ENCODE results near the gene MS4A5. TPM values are rescaled to one million over a fixed set of nuclear protein-coding genes. Genes with fewer than 3 reads are reported as not detected.
"Not testable (repeated sequence)": the region's sequence is repeated elsewhere in the genome, so short reads cannot be mapped to it uniquely, and the experiment has no call there.

Gene MS4A5, protein sequence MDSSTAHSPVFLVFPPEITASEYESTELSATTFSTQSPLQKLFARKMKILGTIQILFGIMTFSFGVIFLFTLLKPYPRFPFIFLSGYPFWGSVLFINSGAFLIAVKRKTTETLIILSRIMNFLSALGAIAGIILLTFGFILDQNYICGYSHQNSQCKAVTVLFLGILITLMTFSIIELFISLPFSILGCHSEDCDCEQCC
- total RNA-seq = not detected in 2 replicates

DNA sequence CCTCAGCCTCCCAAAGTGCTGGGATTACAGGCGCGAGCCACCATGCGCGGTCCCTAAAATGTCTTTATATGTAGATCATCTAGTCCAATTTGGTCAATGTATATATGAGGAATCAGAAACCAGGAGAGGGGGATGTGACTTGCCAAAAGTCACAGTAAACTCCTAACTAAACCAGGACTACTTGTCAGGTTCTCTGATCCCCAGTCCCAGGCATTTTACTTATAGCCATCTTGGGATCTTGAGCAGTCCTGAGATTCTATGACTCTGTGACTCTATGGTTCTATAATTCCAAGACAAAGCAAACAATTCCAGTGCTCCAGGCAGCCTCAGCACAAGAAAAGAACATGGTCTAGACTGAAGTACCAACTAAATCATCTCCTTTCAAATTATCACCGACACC lies at the start of gene MS4A5:
MS4A5 (plus strand) TSS at position 301 of the 400 bp plus-strand sequence. CDS start 103 bp downstream, outside the sequence.
- intact Hi-C loops (cut with micrococcal nuclease) = no loop called here

DNA sequence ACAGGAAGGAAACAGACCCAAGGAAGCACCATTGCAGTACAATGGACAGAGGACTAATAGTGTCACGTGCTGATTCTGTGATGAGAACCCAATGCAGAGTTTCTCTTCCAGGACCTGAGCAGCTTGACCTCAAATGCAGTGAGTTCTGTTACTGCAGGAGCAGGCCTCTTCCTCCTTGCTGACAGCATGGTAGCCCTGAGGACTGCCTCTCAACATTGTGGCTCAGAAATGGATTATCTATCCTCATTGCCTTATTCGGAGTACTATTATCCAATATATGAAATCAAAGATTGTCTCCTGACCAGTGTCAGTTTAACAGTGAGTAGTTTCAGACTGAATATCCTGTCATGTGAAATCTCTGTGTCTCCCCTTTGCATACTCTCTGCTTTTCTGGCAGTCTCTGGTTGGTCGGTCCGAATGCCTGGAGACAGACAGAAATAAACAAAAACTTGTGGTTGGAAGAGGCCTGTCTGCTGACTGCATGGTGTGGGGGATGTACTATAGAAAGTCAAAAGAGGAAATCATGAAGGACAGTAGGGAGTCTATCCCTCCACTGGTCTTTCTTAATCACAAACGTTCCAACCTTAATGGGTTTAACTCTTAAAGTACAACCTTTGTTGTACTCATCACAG lies 40.0 kb upstream of the MS4A5 start:
- intact Hi-C loops (cut with micrococcal nuclease) = no loop called here

DNA sequence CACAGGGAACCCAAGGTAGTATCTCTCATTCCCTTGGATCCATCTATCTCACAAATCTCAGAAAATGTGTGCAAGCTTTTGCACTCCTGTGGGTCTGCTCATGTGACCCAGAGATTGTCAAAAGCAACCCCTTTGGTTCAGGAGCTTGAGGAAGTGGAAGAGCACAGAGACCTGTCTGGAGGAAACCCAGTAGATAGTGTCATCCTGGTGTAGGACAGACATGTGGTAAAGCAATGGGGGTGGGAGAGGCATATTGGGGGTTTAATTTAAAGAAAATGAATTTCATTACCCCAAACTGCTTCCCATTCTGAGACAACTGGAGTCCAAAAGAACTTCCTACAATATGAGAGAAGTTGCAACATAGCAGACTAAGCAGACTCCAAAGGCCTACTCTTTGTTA lies 39.0 kb upstream of the MS4A5 start:
- intact Hi-C loops (cut with micrococcal nuclease) = no loop called here

DNA sequence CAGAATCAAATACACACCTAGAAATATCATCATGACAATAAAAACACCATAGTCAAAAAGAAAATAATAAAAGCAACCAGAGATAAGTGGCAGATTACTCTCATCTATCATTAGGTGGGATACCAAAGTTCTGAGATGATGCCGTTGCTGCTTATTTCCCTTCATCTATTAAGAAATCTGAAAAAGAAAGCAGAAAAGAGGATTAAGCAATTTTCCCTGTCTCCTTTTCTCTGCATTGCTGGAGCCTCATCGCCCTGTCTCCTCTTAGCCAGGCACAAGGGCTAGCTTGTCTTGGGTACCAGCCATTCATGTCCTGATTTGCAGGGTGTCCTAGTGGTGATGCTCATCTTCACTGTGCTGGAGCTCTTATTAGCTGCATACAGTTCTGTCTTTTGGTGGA lies 37.0 kb upstream of the MS4A5 start:
- intact Hi-C loops (cut with micrococcal nuclease) = no loop called here

DNA sequence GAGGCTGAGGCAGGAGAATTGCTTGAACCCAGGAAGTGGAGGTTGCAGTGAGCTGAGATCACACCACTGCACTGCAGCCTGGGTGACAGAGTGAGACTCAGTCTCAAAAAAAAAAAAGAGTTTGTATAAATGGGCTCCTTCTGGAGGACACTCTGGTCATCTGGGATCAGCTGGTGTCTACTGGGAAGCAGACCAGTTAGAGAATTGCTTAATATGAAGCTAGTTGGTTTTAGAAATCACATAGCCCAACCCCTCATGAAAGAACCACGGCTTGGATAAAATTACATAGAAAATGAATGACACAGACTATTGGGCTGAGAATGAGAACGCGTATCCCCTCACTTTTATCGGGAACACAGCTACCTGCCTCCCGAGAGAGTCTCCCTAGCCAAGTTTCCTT lies 36.4 kb upstream of the MS4A5 start:
- intact Hi-C loops (cut with micrococcal nuclease) = no loop called here

DNA sequence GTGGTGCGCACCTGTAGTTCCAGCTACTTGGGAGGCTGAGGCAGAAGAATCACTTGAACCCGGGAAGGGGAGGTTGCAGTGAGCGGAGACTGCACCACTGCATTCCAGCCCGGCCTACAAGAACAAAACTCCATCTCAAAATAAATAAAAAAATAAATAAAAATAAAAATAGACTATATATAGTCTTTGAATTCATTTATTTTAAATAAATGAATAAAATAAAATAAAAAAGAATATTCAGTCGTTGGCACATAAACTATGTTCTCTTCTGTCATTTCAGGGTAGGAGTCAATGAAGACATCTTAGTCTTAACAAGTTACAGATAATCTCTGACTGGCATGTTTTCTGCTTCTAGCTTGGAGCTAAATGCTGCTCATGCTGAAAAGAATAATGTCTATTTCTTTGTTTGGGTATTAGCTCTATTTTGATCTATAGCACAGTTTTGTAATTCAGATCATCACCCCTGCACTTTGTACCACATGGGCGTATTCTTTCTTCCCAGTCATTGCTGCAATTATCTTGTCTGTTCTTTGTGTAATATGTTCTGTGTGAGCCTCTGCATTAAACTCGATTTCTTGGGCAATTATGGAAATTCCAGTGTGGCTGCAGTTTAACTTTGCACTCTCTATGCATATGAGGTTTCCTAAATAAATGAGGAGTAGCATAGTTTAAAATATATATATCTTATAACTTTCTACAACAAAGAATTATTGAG lies 34.5 kb upstream of the MS4A5 start:
- intact Hi-C loops (cut with micrococcal nuclease) = no loop called here

DNA sequence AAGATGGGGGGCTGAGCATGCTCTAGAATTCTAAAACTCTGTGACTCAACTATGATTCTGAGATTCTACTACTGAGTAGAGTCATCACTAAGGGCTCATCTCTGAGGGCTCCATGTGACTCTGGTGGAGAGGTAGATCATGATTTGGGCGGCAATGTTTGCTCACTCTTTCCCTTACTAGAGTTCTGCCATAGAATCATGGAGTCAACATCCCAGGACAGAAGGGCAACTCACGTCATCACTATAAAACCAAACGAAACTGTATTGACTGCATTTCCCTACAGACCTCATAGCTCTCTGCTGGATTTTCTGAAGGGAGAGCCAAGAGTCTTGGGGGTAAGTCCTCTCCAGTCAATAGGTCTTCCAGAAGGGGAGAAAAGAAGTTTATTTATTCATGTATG lies 33.0 kb upstream of the MS4A5 start, which contains the start of gene MS4A14:
MS4A14 (plus strand) TSS at position 78 of the 400 bp plus-strand sequence; CDS start at position 198, 120 bp downstream.
- intact Hi-C loops (cut with micrococcal nuclease) = no loop called here

DNA sequence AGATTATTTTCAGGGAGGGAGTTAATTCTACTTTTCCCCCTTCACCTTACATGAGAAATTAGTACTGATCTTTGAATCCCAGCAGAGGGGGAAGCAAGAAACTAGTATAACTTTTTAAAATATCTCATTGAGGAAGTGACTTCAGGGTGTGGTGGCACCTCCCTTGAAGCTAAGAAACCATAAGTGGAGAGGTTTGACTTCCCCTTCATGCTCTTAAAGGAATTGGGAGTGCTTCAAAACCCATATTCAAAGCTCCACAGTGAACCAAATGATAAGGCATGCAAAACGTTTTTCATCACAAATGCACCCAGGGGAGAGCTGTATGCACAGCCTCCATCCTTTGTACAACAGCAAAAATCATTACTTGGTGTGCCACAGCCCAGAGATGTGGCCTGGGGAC lies 32.6 kb upstream of the MS4A5 start:
- intact Hi-C loops (cut with micrococcal nuclease) = no loop called here

DNA sequence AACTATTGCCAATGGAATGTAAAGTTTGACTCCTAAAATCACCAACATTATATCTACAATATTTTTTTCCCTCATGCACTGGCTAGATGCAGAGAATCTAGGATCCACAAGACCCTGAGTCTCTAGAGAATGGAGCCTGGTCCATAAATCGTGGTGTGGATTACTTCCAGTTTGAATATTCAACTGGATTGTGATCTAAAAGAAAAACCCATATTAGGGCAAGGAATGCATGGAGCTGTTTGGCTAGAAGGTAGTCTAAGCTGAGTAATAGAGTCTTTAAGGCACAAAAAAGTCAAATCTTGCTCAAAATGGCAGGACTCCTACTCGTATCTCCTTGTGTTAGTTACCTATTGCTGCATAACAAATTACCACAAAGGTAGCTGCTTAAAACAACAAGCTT lies 9.4 kb upstream of the MS4A5 start:
- intact Hi-C loops (cut with micrococcal nuclease) = no loop called here

DNA sequence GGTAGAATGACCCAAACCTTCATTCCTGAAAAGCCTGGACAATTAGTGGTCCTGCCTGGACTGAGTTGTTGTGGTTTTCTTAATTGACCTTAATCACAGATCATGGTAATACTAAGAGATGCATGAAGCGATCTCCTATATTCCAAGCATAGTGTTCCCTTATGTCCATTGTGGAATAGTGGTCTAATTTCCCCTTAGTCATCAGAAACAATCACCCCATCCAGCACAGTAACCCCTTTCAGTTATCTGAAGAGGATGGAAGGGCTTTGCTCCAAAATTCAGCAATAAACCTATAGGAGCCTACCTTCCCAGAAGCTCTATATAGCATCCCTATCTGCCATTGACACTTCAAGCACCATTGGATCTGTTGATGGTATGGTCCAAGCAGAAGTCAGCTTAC lies 6.8 kb upstream of the MS4A5 start:
- intact Hi-C loops (cut with micrococcal nuclease) = no loop called here

DNA sequence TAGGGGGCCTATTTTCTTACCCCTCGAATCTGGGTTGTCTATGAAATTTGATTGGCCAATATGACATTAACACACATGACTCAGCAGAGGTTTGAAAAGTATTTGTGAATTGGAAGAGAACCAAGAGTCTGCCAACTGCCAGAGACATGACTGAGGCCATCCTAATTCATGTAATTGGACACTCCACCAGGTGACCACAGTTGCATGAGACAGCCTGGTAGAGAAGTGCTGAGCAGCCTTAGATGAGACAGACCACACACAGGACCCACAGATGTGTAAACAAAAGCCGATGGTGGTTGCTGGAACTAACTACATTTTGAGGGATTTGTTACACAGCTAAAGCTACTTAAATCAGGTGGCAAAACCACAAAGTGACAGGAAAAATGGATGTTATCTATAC lies 855 bp upstream of the MS4A5 start:
- intact Hi-C loops (cut with micrococcal nuclease) = no loop called here

DNA sequence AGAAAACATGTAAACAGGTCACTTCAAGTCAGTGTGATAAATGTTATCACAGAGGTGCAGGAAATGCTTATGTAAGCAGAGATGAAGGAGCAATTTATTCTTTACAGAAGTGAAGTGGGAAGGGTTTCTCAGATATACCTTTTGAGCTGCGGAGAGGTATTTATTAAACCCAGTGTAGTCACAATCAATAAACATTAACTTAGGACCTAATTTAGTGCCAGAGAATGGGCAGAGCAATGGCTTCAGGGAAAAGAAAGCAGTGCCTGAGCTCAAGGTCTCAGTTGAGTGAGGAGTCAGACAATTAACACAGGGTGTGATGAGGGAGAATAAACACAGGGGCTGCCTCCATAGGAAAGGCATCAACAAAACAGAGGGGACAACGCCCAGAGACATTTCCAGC lies 1.9 kb downstream of the MS4A5 start:
- intact Hi-C loops (cut with micrococcal nuclease) = no loop called here

DNA sequence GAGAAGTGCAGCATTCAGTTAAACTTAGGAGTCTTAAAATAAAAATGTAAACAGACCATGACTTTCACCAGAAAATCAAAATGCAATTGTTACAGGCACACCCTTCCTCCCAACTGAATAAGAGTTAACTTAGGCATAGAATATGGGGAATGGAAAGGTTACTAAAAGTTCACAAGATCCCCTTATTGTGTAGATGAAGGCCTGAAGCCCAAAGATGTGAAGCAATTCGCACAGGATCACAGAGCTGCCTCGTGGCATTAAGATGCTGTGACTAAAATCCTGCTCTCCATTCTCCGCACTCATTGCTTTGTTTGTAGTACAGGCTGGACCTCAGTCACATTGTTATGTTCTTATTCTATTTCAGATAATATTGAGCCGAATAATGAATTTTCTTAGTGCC lies 4.0 kb downstream of the MS4A5 start:
- intact Hi-C loops (cut with micrococcal nuclease) = no loop called here

DNA sequence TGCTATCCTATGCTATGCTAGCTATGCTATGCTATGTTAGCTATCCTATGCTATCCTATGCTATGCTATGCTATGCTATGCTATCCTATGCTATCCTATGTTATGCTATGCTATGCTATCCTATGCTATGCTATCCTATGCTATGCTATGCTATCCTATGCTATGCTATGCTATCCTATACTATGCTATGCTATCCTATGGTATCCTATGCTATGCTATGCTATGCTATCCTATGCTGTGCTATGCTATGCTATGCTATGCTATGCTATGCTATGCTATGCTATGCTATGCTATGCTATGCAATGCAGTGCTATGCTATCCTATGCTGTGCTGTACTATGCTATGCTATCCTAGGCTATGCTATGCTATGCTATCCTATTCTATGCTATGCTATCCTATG lies 17.7 kb downstream of the MS4A5 start:
- intact Hi-C loops (cut with micrococcal nuclease) = loop anchor here (2.0 to 5.0 kb wide), 2 partner anchors 58 to 885 kb away; no protein-coding TSS in a partner anchor

DNA sequence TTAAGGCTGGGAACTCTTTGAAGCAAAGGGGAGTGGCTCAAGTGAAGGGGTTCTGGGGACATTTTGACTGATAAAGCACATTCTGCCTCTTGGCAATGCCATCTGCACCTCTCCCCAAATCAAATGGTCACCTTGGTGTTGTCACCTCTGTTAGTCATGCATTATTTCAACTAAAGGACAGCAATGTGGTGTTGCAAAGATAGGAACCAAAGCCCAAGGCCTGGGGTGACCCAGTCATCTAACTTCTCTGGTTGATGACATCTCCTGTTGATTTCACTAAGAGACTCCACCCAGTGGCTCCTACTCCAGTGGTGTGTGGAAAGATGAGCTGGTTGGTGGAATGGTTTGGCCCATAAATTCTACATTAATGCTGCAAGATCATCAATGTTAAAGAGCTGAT lies 18.5 kb downstream of the MS4A5 start:
- intact Hi-C loops (cut with micrococcal nuclease) = loop anchor here (2.0 to 5.0 kb wide), 2 partner anchors 57 to 886 kb away; no protein-coding TSS in a partner anchor

DNA sequence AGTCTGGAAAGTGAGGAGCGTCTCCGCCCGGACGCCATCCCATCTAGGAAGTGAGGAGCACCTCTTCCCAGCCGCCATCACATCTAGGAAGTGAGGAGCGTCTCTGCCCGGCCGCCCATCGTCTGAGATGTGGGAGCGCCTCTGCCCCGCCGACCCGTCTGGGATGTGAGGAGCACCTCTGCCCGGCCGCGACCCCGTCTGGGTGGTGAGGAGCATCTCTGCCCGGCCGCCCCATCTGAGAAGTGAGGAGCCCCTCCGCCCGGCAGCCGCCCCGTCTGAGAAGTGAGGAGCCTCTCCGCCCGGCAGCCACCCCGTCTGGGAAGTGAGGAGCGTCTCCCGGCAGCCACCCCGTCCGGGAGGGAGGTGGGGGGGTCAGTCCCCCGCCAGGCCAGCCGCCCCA lies 21.8 kb downstream of the MS4A5 start:
- intact Hi-C loops (cut with micrococcal nuclease) = not testable (repeated sequence)

DNA sequence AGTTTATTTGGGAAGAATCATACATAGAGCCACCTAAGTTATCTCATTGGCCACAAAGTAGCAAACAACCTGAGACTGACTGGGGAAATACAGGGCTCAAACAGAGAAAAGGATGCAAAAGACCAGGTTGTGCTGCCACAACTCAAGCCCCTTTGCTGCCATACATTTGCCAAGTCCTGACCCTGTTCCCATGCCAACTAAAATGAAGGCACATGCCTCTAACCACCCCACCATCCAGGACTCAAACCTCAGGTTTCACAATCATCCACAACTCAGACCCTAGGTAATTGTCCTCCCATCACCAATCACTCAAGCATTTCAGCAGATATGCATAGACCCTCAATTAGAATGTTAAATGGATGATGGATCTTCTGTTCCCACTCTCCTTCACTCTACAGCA lies 24.8 kb downstream of the MS4A5 start:
- intact Hi-C loops (cut with micrococcal nuclease) = no loop called here

DNA sequence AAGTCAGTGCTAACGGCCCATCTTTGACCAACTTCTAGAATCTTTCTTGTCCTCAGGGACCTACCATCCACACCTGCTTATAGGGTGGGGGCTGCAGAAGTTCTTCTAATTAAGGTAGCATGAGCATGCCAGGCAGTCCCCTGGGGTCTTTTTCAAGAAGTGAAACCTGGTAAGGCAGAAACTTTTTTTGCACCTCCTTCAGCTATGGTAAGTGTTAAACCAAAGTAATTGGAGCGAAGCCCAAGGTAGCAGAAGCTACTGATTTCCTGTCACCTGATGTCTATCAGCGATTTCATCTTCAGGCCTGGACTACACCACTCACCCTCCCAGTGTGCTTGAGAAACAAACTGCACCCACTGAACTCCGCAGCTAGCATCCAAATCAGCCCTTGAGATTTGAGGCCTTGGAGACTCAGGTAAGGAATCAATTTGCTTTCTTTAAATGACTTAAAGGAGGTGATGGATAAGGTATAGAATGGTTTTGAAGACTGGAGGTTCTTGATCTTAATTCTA lies 26.2 kb downstream of the MS4A5 start, which contains the start of gene MS4A1:
MS4A1 (plus strand) TSS at position 317 of the 512 bp plus-strand sequence. CDS start 6,528 bp downstream, outside the sequence.
- intact Hi-C loops (cut with micrococcal nuclease) = no loop called here

DNA sequence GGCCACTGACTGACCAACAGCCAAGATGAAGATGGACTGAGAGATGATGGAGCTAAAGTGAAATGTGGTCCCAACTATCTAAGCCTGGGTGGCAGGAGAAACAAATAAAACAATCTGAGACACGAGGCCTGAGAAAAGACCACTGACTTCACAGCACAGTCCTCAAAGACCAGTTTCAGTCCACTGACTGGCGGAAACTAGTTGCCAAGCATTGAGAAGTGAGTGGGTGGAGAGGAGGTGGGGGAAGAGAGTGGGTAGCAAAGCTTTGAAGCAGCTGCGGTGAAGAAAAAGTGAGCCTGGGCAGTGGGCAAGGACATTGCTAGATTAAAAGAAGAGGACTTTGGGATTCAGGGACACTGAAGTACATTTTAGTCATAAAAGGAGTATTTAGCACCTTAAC lies 28.2 kb downstream of the MS4A5 start:
- intact Hi-C loops (cut with micrococcal nuclease) = no loop called here

DNA sequence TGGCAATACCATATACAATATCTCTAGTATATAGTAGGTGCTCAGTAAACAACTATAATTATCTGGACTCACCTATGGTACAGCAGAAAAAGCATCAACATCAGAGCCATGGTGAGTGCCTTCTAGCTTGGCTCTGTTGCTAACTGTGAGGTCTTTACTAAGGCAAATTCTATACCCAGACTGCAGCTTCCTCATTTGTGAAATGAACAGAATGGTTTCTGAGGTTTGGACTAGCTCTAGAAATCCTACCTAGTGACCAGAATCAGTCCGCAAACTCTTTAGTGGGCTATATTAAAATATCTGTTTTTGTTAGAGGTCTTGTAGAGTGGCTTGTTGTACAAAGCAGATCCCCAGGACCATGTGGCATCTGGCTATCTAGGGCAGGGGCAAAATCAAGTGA lies 30.0 kb downstream of the MS4A5 start:
- intact Hi-C loops (cut with micrococcal nuclease) = no loop called here

DNA sequence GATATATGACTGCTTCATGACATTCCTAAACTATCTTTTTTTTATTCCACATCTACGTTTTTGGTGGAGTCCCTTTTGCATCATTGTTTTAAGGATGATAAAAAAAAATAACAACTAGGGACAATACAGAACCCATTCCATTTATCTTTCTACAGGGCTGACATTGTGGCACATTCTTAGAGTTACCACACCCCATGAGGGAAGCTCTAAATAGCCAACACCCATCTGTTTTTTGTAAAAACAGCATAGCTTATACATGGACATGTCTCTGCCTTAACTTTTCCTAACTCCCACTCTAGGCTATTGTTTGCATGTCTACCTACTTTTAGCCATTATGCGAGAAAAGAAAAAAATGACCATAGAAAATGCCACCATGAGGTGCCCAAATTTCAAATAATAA lies 39.5 kb downstream of the MS4A5 start:
- intact Hi-C loops (cut with micrococcal nuclease) = no loop called here

DNA sequence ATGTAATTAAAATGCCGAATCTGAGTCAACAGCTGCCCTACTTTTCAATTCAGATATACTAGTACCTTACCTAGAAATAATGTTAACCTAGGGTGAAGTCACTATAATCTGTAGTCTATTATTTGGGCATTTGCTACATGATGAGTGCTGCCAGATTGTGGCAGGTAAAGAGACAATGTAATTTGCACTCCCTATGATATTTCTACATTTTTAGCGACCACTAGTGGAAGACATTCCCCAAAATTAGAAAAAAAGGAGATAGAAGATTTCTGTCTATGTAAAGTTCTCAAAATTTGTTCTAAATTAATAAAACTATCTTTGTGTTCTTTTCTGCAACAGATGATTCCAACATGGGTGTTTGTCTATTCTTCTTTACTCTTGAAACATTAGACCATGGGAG lies 40.4 kb downstream of the MS4A5 start:
- intact Hi-C loops (cut with micrococcal nuclease) = no loop called here

All from T-helper 1 cell treated with Interleukin-12 subunit alpha and Interleukin-12 subunit beta and Interleukin-4 antibody, amounts not matched to agents 30 ng/mL and 1 ng/mL, for 36 hours (primary cell).